HG03457 (cell line): Measurements from ENCODE around the gene PARD6G.

Experiments
- ATAC-seq: cut with Tn5 transposase; IDR thresholded peaks from one replicate; pipeline ENCODE4 v1.9.1; 2021; ENCODE audit warnings: moderate number of reproducible peaks; ENCODE audit not compliant: unreplicated experiment

PARD6G gene

GRCh38 chr18:80149667-80150066 is 97.6 kb downstream of the PARD6G start:
- no peak for ATAC-seq

DNA sequence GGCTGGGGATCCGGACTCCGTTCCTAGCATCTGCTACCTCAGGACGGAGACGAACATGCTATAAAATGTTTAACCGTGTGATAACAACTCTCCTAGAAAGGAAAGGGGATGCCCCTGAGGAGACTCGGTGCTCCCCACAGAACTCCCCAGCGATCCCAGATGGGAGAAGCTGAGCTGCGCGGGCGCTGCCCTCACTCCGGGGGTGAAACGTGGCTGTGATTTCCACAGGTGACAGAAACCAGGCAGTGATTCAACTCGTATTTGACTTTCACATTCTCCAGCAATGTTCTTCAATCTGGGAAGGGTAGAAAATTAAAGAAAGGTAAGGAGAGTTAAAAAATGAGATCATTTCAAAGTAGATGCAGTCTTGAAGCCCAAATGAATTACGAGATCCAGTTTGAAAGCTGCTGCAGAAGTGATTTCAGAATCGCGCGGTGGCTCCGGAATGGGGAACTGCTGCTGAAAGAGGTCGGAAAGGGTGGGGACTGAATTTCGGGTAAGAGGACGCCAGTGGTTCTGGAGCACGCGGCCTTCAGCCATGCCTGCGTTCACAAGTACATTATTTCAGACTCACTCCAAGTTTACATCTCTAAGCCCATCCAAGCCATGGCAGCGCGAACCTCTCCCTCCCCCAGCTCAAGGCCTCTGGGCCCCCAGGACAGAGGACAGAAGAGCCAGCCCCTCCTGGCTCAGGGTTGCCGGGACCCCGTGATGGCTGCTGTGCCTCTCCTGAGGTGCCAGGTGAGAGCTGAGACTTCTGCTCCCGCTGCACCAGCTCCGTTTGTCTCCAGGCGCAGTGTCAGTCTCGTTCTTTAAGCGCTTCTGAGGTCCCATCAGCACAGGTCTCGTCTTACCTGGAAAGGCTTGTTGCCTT is 98.8 kb downstream of the PARD6G start:
- ATAC-seq = no peak

DNA sequence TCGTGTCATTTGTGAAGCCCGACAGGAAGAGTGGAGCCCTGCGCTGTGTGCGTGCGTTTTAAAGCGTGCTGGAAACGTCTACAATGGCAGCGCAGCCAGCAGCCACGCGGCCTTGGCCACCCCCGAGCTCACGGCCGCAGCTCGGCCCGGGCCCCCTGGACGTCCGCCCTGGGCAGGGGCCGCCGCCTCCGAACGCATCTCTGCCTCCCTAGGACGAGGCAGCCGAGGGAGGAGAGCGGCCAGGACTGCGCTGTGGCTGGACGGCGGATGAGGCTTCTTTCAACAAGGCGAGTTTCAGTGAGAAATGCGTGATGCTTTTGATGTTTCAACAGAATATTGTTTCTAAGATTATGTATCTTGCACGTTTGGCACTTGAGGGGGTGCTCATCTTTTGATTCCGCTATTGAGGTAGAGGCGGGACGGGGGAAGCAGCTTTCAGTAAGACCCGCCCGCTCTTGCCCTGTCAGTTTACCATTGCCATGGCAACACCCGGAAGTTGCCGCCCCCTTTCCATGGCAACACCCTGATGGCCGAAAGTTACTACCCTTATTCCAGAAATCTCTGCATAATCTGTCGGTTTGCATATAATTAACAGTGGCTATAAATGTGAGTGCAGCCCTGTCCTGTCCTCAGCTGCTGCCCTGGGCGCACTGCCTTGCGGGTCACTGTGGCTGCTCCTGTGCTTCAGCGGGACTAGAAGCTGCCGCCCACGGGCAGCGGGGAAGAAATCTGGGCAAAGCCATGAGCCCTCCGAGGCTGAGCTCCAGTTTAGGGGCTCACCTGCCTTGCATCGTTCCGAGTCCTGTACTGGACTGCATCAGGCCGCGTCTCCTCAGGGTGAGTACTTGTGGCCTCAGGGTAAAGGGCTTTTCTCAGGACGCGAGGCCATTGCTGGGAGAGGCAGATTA is 99.6 kb downstream of the PARD6G start:
- peak; percentile 65 for ATAC-seq

- no peak for ATAC-seq
Measured at GRCh38 chr18:80147037-80147417, 100.3 kb downstream of the PARD6G start.

GRCh38 chr18:80145196-80145804 is 102.0 kb downstream of the PARD6G start:
- no peak for ATAC-seq

DNA sequence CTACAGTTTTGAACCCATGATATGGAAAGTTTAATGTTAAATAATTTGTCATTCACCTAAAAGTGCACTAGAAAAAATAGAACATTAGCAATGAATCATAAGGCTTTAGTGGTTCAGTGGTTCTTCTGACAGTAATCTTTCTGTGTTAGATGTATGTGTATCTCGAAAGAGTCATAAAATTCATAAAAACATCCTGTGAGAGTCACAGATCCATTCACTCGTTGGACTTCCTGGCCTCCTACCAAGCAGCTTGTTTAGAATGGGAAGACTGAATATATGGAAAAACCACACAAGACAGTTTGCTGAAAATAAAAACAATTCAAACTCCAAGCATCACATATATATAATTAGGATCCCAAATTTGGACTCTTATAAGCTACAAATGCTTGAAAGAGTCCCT is 103.4 kb downstream of the PARD6G start:
- no peak for ATAC-seq

- no peak for ATAC-seq
Measured at GRCh38 chr18:80140455-80140985, 106.8 kb downstream of the PARD6G start.

DNA sequence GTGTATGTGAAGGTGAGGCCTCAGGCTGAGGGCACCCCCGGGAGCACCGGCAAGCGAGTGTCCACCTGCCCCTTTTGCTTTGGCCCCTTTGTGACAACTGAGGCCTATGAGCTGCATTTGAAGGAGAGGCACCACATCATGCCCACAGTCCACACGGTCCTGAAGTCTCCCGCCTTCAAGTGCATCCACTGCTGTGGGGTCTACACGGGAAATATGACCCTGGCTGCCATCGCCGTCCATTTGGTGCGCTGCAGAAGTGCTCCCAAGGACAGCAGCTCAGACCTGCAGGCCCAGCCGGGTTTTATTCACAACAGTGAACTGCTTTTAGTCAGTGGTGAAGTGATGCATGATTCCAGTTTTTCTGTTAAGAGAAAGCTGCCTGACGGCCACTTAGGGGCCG is 109.3 kb downstream of the PARD6G start:
- ATAC-seq = no peak

- no peak for ATAC-seq
Measured at GRCh38 chr18:80137137-80137536, 110.2 kb downstream of the PARD6G start.

GRCh38 chr18:80136679-80137078 is 110.6 kb downstream of the PARD6G start:
- no peak for ATAC-seq

- ATAC-seq = no peak
Measured at GRCh38 chr18:80135136-80135535, 112.2 kb downstream of the PARD6G start.

DNA sequence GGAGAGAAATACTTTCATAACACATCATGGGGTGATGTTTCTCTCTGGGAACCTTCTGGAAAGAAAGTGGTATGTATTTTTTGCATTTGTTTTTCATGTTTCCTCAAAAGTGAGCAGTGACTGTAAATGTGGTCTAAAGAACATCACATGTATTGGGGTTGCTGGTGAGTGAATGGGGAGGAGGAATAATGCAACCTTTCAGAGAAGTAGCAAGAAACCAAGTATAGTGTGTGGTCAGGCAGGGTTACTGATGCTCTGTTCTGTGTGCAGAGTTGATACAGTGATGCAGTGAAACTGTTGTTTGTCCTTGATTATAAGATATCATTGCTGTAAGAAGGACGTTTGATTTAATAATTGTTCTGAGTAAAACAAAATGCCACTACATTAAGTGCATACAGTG is 114.2 kb downstream of the PARD6G start:
- no peak for ATAC-seq

- ATAC-seq = no peak
Measured at GRCh38 chr18:80132180-80132812, 115.0 kb downstream of the PARD6G start.

DNA sequence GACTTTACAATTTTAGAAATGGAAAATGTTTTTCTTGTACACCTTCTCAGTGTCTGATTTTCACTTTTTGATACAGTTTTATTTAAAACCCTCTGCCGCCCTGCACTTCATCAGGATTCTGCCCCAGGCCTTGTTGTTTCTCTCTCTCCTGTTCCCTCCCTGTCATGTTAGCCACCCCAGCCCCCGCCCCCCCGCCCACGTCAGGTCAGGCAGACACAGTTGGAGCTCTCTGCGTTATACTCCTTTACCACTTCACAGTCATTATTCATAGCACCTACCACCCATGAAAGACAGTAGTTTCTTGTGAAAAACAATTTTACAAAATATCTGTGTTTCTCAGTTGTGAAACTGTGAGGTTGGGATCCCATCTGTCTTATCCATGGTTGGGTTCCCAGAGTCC is 116.8 kb downstream of the PARD6G start:
- no peak for ATAC-seq

DNA sequence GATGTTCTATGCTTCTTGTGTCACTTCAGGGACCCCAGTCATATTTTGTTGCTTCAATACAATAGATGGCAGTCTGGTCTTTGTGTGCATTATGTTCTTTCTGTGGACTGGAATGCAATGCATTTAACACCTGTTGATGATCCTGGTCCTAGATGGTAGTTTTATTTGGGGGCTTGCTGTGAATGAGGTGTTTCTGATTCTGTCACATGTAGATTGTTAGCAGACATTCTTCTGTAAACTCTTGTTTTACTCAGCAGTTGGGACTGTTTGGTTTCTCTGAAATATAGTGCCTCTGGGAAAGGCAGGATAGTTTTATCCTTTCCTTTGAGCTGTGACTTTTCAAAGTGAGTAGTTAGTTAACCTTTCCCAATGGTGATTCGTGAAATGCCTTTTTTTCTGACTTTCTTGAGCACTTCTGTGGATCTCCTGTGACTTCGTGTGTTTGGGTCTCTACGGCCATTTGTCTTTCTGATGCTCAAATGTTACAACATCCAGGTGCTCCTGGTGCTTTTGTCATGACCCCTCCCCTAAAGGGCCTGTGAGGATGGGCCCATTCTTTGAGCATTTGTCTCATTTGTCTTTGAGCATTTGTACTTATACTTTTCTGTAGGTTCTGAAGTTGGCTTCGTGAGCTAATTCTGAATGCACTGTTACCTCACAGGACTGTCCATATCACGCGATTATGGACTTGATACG is 117.5 kb downstream of the PARD6G start:
- ATAC-seq = no peak

GRCh38 chr18:80127635-80128034 is 119.7 kb downstream of the PARD6G start:
- ATAC-seq = no peak

GRCh38 chr18:80126797-80127196 is 120.5 kb downstream of the PARD6G start:
- ATAC-seq = no peak

GRCh38 chr18:80124131-80124530 is 123.2 kb downstream of the PARD6G start:
- ATAC-seq = no peak

DNA sequence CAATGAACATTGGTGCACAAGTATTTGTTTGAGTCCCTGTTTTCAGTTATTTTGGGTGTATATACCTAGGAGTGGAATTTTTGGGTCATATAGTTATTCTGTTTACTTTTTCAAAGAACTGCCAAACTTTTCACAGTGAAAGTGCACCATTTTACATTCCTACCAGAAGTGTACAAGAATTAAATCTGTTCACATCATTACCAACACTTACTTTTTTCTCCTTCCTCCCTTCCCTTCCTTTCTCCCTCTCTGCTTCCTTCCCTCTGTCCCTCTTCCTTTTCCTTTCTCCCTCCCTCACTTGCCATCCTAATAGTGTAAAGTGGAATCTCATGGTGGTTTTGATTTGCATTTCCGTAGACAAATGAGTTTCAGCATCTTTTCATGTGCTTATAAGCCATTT is 126.4 kb downstream of the PARD6G start:
- ATAC-seq = no peak

- ATAC-seq = no peak
Measured at GRCh38 chr18:80119111-80119510, 128.2 kb downstream of the PARD6G start.
